Measurements from ENCODE around the gene DIO1.

DNA sequence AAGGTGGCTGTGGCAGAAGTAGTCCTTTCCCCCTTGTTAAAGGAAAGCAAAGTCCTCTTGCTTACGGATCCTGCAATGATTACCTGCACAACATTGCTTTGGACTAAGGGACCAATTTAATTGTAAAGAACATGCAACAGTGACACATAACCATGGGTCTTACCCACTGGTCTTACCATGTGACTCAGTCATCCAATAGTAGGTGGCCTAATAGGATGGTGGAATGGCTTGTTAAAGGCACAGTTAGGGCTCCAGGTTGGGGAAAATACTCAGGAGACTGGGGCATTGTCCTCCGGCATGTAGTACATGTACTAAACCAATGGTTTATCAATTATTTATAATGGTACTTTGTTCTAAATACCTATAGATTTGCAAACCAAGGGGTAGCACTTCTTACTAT, 2.3 kb upstream of the DIO1 start:
- TF ChIP-seq, protein P1, sequence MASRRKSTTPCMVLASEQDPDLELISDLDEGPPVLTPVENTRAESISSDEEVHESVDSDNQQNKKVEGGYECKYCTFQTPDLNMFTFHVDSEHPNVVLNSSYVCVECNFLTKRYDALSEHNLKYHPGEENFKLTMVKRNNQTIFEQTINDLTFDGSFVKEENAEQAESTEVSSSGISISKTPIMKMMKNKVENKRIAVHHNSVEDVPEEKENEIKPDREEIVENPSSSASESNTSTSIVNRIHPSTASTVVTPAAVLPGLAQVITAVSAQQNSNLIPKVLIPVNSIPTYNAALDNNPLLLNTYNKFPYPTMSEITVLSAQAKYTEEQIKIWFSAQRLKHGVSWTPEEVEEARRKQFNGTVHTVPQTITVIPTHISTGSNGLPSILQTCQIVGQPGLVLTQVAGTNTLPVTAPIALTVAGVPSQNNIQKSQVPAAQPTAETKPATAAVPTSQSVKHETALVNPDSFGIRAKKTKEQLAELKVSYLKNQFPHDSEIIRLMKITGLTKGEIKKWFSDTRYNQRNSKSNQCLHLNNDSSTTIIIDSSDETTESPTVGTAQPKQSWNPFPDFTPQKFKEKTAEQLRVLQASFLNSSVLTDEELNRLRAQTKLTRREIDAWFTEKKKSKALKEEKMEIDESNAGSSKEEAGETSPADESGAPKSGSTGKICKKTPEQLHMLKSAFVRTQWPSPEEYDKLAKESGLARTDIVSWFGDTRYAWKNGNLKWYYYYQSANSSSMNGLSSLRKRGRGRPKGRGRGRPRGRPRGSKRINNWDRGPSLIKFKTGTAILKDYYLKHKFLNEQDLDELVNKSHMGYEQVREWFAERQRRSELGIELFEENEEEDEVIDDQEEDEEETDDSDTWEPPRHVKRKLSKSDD (conservative IDR thresholded peaks at IDR 0.05; ENCODE audit: low read length), result no peak
- TF ChIP-seq RCOR1 (IDR thresholded peaks at IDR 0.05; ENCODE audit: borderline replicate concordance in 1 of 2, low read depth in 2 of 2, low read length in 2 of 2) (no peak), NR1H2 (CRISPR knock-in tag; IDR thresholded peaks at IDR 0.05) (no peak), ZNF354B (CRISPR knock-in tag; IDR thresholded peaks at IDR 0.05) (no peak), POLR2B (IDR thresholded peaks at IDR 0.05; ENCODE audit: low read depth, partially characterized antibody) (no peak), HCFC1 (IDR thresholded peaks at IDR 0.05; ENCODE audit: low read depth, low read length) (no peak), CREB1 (IDR thresholded peaks at IDR 0.05) (no peak), CREB1 (CRISPR knock-in tag; IDR thresholded peaks at IDR 0.05) (no peak), CHD1 (IDR thresholded peaks at IDR 0.05; ENCODE audit: low read length) (no peak)
- TF ChIP-seq, protein P2, sequence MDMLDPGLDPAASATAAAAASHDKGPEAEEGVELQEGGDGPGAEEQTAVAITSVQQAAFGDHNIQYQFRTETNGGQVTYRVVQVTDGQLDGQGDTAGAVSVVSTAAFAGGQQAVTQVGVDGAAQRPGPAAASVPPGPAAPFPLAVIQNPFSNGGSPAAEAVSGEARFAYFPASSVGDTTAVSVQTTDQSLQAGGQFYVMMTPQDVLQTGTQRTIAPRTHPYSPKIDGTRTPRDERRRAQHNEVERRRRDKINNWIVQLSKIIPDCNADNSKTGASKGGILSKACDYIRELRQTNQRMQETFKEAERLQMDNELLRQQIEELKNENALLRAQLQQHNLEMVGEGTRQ (CRISPR knock-in tag; IDR thresholded peaks at IDR 0.05), result peak; percentile 49
- TF ChIP-seq, protein P3, sequence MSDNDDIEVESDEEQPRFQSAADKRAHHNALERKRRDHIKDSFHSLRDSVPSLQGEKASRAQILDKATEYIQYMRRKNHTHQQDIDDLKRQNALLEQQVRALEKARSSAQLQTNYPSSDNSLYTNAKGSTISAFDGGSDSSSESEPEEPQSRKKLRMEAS (CRISPR knock-in tag; IDR thresholded peaks at IDR 0.05), result no peak
- TF ChIP-seq, protein P4, sequence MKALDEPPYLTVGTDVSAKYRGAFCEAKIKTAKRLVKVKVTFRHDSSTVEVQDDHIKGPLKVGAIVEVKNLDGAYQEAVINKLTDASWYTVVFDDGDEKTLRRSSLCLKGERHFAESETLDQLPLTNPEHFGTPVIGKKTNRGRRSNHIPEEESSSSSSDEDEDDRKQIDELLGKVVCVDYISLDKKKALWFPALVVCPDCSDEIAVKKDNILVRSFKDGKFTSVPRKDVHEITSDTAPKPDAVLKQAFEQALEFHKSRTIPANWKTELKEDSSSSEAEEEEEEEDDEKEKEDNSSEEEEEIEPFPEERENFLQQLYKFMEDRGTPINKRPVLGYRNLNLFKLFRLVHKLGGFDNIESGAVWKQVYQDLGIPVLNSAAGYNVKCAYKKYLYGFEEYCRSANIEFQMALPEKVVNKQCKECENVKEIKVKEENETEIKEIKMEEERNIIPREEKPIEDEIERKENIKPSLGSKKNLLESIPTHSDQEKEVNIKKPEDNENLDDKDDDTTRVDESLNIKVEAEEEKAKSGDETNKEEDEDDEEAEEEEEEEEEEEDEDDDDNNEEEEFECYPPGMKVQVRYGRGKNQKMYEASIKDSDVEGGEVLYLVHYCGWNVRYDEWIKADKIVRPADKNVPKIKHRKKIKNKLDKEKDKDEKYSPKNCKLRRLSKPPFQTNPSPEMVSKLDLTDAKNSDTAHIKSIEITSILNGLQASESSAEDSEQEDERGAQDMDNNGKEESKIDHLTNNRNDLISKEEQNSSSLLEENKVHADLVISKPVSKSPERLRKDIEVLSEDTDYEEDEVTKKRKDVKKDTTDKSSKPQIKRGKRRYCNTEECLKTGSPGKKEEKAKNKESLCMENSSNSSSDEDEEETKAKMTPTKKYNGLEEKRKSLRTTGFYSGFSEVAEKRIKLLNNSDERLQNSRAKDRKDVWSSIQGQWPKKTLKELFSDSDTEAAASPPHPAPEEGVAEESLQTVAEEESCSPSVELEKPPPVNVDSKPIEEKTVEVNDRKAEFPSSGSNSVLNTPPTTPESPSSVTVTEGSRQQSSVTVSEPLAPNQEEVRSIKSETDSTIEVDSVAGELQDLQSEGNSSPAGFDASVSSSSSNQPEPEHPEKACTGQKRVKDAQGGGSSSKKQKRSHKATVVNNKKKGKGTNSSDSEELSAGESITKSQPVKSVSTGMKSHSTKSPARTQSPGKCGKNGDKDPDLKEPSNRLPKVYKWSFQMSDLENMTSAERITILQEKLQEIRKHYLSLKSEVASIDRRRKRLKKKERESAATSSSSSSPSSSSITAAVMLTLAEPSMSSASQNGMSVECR (CRISPR knock-in tag; IDR thresholded peaks at IDR 0.05), result no peak
- TF ChIP-seq, protein P5, sequence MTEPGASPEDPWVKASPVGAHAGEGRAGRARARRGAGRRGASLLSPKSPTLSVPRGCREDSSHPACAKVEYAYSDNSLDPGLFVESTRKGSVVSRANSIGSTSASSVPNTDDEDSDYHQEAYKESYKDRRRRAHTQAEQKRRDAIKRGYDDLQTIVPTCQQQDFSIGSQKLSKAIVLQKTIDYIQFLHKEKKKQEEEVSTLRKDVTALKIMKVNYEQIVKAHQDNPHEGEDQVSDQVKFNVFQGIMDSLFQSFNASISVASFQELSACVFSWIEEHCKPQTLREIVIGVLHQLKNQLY (CRISPR knock-in tag; conservative IDR thresholded peaks at IDR 0.05), result no peak
- TF ChIP-seq, protein P6, sequence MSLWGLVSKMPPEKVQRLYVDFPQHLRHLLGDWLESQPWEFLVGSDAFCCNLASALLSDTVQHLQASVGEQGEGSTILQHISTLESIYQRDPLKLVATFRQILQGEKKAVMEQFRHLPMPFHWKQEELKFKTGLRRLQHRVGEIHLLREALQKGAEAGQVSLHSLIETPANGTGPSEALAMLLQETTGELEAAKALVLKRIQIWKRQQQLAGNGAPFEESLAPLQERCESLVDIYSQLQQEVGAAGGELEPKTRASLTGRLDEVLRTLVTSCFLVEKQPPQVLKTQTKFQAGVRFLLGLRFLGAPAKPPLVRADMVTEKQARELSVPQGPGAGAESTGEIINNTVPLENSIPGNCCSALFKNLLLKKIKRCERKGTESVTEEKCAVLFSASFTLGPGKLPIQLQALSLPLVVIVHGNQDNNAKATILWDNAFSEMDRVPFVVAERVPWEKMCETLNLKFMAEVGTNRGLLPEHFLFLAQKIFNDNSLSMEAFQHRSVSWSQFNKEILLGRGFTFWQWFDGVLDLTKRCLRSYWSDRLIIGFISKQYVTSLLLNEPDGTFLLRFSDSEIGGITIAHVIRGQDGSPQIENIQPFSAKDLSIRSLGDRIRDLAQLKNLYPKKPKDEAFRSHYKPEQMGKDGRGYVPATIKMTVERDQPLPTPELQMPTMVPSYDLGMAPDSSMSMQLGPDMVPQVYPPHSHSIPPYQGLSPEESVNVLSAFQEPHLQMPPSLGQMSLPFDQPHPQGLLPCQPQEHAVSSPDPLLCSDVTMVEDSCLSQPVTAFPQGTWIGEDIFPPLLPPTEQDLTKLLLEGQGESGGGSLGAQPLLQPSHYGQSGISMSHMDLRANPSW (CRISPR knock-in tag; IDR thresholded peaks at IDR 0.05), result no peak
